ENCODE results near the gene ELAVL2. TPM values are rescaled to one million over a fixed set of nuclear protein-coding genes. Genes with fewer than 3 reads are reported as not detected.

ELAVL2 gene
- total and polyA plus RNA-seq, 2 of the 4 experiments (the other 2 are of a cell fraction) = 0.36 TPM; not detected in 1

DNA sequence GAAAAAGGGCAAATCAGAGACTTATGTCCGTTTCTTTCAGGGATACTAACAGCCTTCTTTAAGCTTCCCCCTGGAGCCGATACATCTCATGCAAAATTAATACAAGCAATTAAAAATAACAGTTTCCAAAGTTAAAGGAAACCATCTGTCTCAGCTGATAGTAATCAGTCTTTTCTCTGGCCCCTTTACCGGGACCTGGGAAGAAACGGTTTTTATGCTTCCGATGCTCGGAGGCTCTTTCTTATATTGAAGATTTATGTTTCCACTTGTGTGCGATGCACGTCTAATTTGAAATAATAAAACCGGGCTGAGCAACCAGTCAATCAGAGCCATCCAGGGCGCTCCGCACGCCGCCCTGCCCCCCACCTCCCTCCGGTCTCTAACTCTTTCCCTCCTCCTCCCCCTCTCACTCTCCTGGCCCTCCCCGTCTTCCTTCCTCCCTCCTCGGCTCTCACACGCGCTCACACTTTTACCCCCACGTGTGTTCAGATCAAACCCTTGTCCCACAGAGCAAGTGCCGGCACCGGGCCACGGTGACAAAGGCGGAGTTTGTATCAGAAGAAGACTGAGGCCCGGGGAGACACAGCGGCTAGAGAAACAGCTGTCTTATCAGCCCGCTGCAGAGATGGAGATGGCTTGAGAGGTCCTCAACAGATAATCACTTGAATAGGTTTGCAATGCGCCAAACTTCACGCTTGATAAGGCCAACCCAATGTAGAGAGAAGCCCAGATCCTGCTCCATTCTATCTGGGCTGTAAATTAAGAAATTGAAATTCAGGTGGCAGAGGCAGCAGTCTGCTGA, 5.1 kb upstream of the ELAVL2 start:
- Histone ChIP-seq H2BK20ac (ENCODE audit: low read depth, low read length) (no peak overlapping the region), H4K5ac (ENCODE audit: low read depth, low read length) (no peak overlapping the region), H3K56ac (ENCODE audit: extremely low read depth, insufficient read depth, low read length) (no peak overlapping the region), H2BK120ac (ENCODE audit: low read depth, low read length) (no peak overlapping the region), H3K36me3 (ENCODE audit: control insufficient read depth, insufficient read depth, low read length) (no peaks in the 10 kb centered on the region), H3K4ac (ENCODE audit: low read depth, low read length) (no peak overlapping the region), H2AFZ (replicated peaks; ENCODE audit: low read length, poor library complexity) (no peak overlapping the region), H3K9ac (ENCODE audit: low read depth, low read length) (no peak overlapping the region), H3K14ac (replicated peaks; ENCODE audit: low read depth, low read length) (no peak overlapping the region), H3K4me3 (ENCODE audit: insufficient read depth, low read depth, low read length) (no peak overlapping the region), H3K23ac (ENCODE audit: low read depth, low read length) (no peak overlapping the region), H3K27ac (ENCODE audit: insufficient read depth, low read length) (no peak overlapping the region), H3K4me1 (ENCODE audit: control insufficient read depth, insufficient read depth, low read length) (no peaks in the 10 kb centered on the region), H4K20me1 (ENCODE audit: insufficient read depth, low read length) (no peaks in the 10 kb centered on the region), H3K9me1 (ENCODE audit: insufficient read depth, low read length) (no peaks in the 10 kb centered on the region), H2AK9ac (replicated peaks; ENCODE audit: low read depth, low read length, poor library complexity) (no peak overlapping the region), H4K91ac (ENCODE audit: insufficient read depth, low read depth, low read length) (no peak overlapping the region), H3K4me2 (ENCODE audit: low read depth, low read length) (no peak overlapping the region), H2BK5ac (ENCODE audit: low read depth, low read length, poor library complexity, severe bottlenecking) (no peak overlapping the region), H2AK5ac (ENCODE audit: low read depth, low read length) (no peak overlapping the region), H3K9me3 (ENCODE audit: control insufficient read depth, insufficient read depth, low read length) (no peaks in the 10 kb centered on the region), H2BK15ac (ENCODE audit: low read depth, low read length) (no peak overlapping the region), H4K8ac (ENCODE audit: low read depth in 2 of 2, low read length in 2 of 2) (no peak overlapping the region), H3K79me1 (ENCODE audit: low read depth in 1 of 2, low read length in 2 of 2) (no peaks in the 10 kb centered on the region), H3K18ac (ENCODE audit: low read depth, low read length) (no peak overlapping the region), H3K27me3 (ENCODE audit: control insufficient read depth, insufficient read depth, low read length) (no peaks in the 10 kb centered on the region)
- CTCF ChIA-PET = interaction anchor here (0.6 kb wide), 1 partner anchor 37 kb away, joined by 3 read pairs; no protein-coding TSS in a partner anchor
- dilution Hi-C loops (cut with HindIII; ENCODE audit: low sequenced_read_pairs, unreplicated experiment) (no loop called here), intact Hi-C loops (cut with micrococcal nuclease) (no loop called here), in situ Hi-C loops (cut with MboI; ENCODE audit: low sequenced_read_pairs) (no loop called here)
- no TSS peak for BruUV-seq (replicated peaks)
- DNase-seq (no peak), ATAC-seq (ENCODE audit: low read depth) (no peak)
- TF ChIP-seq RCOR1 (IDR thresholded peaks at IDR 0.05; ENCODE audit: insufficient replicate concordance, low read length) (no peak), NFE2L2 (IDR thresholded peaks at IDR 0.05; ENCODE audit: low read depth, low read length) (no peak), MAZ (IDR thresholded peaks at IDR 0.05; ENCODE audit: borderline replicate concordance, low read depth, low read length) (no peak), SMC3 (IDR thresholded peaks at IDR 0.05; ENCODE audit: low read depth, low read length) (no peak), CEBPB (IDR thresholded peaks at IDR 0.05; ENCODE audit: low read depth, low read length) (no peak), FOS (IDR thresholded peaks at IDR 0.05; ENCODE audit: low read depth, low read length) (no peak)
- TF ChIP-seq, protein P1, sequence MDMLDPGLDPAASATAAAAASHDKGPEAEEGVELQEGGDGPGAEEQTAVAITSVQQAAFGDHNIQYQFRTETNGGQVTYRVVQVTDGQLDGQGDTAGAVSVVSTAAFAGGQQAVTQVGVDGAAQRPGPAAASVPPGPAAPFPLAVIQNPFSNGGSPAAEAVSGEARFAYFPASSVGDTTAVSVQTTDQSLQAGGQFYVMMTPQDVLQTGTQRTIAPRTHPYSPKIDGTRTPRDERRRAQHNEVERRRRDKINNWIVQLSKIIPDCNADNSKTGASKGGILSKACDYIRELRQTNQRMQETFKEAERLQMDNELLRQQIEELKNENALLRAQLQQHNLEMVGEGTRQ (IDR thresholded peaks at IDR 0.05; ENCODE audit: low read depth, low read length) = no peak
- TF ChIP-seq, protein P2, sequence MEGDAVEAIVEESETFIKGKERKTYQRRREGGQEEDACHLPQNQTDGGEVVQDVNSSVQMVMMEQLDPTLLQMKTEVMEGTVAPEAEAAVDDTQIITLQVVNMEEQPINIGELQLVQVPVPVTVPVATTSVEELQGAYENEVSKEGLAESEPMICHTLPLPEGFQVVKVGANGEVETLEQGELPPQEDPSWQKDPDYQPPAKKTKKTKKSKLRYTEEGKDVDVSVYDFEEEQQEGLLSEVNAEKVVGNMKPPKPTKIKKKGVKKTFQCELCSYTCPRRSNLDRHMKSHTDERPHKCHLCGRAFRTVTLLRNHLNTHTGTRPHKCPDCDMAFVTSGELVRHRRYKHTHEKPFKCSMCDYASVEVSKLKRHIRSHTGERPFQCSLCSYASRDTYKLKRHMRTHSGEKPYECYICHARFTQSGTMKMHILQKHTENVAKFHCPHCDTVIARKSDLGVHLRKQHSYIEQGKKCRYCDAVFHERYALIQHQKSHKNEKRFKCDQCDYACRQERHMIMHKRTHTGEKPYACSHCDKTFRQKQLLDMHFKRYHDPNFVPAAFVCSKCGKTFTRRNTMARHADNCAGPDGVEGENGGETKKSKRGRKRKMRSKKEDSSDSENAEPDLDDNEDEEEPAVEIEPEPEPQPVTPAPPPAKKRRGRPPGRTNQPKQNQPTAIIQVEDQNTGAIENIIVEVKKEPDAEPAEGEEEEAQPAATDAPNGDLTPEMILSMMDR (conservative IDR thresholded peaks at IDR 0.05; ENCODE audit: low read depth, low read length) = no peak
- POLR2A ChIA-PET (ENCODE audit: unreplicated experiment) = no interaction called here
- WGBS, 2 experiments (ENCODE audit: extremely low coverage in 2 of 2, insufficient read length in 1 of 2) = 0% methylated on average over 4 of the region's 28 CpGs; no CpG with 5 or more reads in 1 of the 2 experiments
